Mesenchymal stem cell (in vitro differentiated cells and primary cell): ENCODE data around the gene CAPRIN2. TPM values are rescaled to one million over a fixed set of nuclear protein-coding genes. Genes with fewer than 3 reads are reported as not detected.

Source experiments
- DNase-seq: peaks from one replicate; pipeline ENCODE4 v3.0.0-alpha.2; 2013
- H2AFZ ChIP-seq: one replicate; pipeline ENCODE4 v1.6.1; 2013; ENCODE audit warnings: low read depth, mild to moderate bottlenecking, control low read depth, inconsistent platforms, low read length, moderate library complexity
- H2AK5ac ChIP-seq: 2 replicates; pipeline ENCODE4 v1.6.1; 2013; ENCODE audit warnings: low read length, moderate library complexity, mild to moderate bottlenecking, inconsistent platforms; ENCODE audit not compliant: severe bottlenecking
- H2BK120ac ChIP-seq: one replicate; pipeline ENCODE4 v1.6.1; 2013; ENCODE audit warnings: low read depth, mild to moderate bottlenecking, inconsistent platforms, low read length, moderate library complexity
- H2BK12ac ChIP-seq, 2 experiments: one replicate each; pipeline ENCODE4 v1.6.1; 2013; ENCODE audit warnings: inconsistent platforms in 2 of 2, low read length in 2 of 2, mild to moderate bottlenecking in 2 of 2, moderate library complexity in 2 of 2, control low read depth in 1 of 2
- H2BK15ac ChIP-seq: one replicate; pipeline ENCODE4 v1.6.1; 2013; ENCODE audit warnings: mild to moderate bottlenecking, low read depth, inconsistent platforms; ENCODE audit not compliant: poor library complexity, severe bottlenecking
- H2BK5ac ChIP-seq: 2 replicates; pipeline ENCODE4 v1.6.1; 2013; ENCODE audit warnings: low read depth, mild to moderate bottlenecking, low read length, control low read depth, inconsistent platforms; ENCODE audit not compliant: poor library complexity, severe bottlenecking
- H3K14ac ChIP-seq, 2 experiments: one replicate each; pipeline ENCODE4 v1.6.1; 2013; ENCODE audit warnings: inconsistent platforms in 2 of 2, low read length in 2 of 2, control low read depth in 1 of 2, mild to moderate bottlenecking in 1 of 2, moderate library complexity in 1 of 2
- H3K18ac ChIP-seq, 2 experiments: one replicate each; pipeline ENCODE4 v1.6.1; 2013; ENCODE audit warnings: inconsistent platforms in 2 of 2, low read length in 2 of 2, control low read depth in 1 of 2, low read depth in 1 of 2, mild to moderate bottlenecking in 1 of 2
- H3K23ac ChIP-seq, 2 experiments: one replicate each; pipeline ENCODE4 v1.6.1; 2013; ENCODE audit warnings: inconsistent platforms in 2 of 2, low read length in 2 of 2, mild to moderate bottlenecking in 2 of 2, moderate library complexity in 2 of 2, control low read depth in 1 of 2
- H3K27ac ChIP-seq: 2 replicates; pipeline ENCODE4 v1.5.1; 2013; ENCODE audit warnings: mild to moderate bottlenecking, moderate library complexity, low read length, control low read depth, inconsistent platforms; ENCODE audit not compliant: poor library complexity, severe bottlenecking
- H3K27me3 ChIP-seq, 2 experiments: 2 replicates each; pipeline versions ENCODE4 v1.6.1 to v1.7.0; 2013; ENCODE audit warnings: low read length in 2 of 2, mild to moderate bottlenecking in 2 of 2, moderate library complexity in 2 of 2, control low read depth in 1 of 2, inconsistent platforms in 1 of 2; ENCODE audit not compliant: control insufficient read depth in 1 of 2, insufficient read depth in 1 of 2
- H3K36me3 ChIP-seq, 2 experiments: 2 replicates each; pipeline versions ENCODE4 v1.6.1 to v1.7.0; 2013; ENCODE audit warnings: low read length in 2 of 2, control low read depth in 1 of 2, inconsistent platforms in 1 of 2, low read depth in 1 of 2, mild to moderate bottlenecking in 1 of 2; ENCODE audit not compliant: insufficient read depth in 2 of 2, control insufficient read depth in 1 of 2
- H3K4ac ChIP-seq, 2 experiments: one replicate each; pipeline ENCODE4 v1.6.1; 2013; ENCODE audit warnings: inconsistent platforms in 2 of 2, low read length in 2 of 2, mild to moderate bottlenecking in 2 of 2, moderate library complexity in 2 of 2, control low read depth in 1 of 2, low read depth in 1 of 2
- H3K4me1 ChIP-seq: 2 replicates; pipeline ENCODE4 v1.6.1; 2013; ENCODE audit warnings: low read depth, low read length, control low read depth; ENCODE audit not compliant: control insufficient read depth, insufficient read depth
- H3K4me2 ChIP-seq: 2 replicates; pipeline ENCODE4 v1.6.1; 2013; ENCODE audit warnings: low read length, mild to moderate bottlenecking, inconsistent platforms; ENCODE audit not compliant: poor library complexity, severe bottlenecking
- H3K4me3 ChIP-seq, 2 experiments: 2 replicates each; pipeline versions ENCODE4 v1.5.1 to v1.7.0; 2013; ENCODE audit warnings: low read length in 2 of 2, mild to moderate bottlenecking in 2 of 2, control low read depth in 1 of 2, low read depth in 1 of 2; ENCODE audit not compliant: insufficient read depth in 1 of 2
- H3K79me1 ChIP-seq: replicated peaks from 2 replicates; pipeline ENCODE4 v1.6.1; 2013; ENCODE audit warnings: mild to moderate bottlenecking, control low read depth, low read length, inconsistent platforms; ENCODE audit not compliant: poor library complexity, severe bottlenecking
- H3K9ac ChIP-seq: 2 replicates; pipeline ENCODE4 v1.7.0; 2013; ENCODE audit warnings: mild to moderate bottlenecking, low read length, moderate library complexity
- H3K9me3 ChIP-seq: 2 replicates; pipeline ENCODE4 v1.7.0; 2013; ENCODE audit warnings: mild to moderate bottlenecking, low read length; ENCODE audit not compliant: control insufficient read depth
- H4K8ac ChIP-seq: one replicate; pipeline ENCODE4 v1.6.1; 2013; ENCODE audit warnings: inconsistent platforms, mild to moderate bottlenecking, low read length, moderate library complexity
- H4K91ac ChIP-seq: one replicate; pipeline ENCODE4 v1.6.1; 2013; ENCODE audit warnings: mild to moderate bottlenecking, low read length, inconsistent platforms
- WGBS: methylation state at CpG from one replicate; pipeline ENCODE4 v1.1.7; 2013; ENCODE audit warnings: mixed read lengths; 5-methylcytosine and 5-hydroxymethylcytosine counted together
- polyA plus RNA-seq, 2 experiments: library from polyadenylated mRNA; stranded (reverse); fragments of 200-250 nt; gene quantifications; one replicate each; pipeline ENCODE4 v1.2.3, GENCODE V29; 2013

Gene CAPRIN2, protein sequence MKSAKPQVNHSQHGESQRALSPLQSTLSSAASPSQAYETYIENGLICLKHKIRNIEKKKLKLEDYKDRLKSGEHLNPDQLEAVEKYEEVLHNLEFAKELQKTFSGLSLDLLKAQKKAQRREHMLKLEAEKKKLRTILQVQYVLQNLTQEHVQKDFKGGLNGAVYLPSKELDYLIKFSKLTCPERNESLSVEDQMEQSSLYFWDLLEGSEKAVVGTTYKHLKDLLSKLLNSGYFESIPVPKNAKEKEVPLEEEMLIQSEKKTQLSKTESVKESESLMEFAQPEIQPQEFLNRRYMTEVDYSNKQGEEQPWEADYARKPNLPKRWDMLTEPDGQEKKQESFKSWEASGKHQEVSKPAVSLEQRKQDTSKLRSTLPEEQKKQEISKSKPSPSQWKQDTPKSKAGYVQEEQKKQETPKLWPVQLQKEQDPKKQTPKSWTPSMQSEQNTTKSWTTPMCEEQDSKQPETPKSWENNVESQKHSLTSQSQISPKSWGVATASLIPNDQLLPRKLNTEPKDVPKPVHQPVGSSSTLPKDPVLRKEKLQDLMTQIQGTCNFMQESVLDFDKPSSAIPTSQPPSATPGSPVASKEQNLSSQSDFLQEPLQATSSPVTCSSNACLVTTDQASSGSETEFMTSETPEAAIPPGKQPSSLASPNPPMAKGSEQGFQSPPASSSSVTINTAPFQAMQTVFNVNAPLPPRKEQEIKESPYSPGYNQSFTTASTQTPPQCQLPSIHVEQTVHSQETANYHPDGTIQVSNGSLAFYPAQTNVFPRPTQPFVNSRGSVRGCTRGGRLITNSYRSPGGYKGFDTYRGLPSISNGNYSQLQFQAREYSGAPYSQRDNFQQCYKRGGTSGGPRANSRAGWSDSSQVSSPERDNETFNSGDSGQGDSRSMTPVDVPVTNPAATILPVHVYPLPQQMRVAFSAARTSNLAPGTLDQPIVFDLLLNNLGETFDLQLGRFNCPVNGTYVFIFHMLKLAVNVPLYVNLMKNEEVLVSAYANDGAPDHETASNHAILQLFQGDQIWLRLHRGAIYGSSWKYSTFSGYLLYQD
- 25.3 TPM for polyA plus RNA-seq (2013, experiment 1 of 2)
- polyA plus RNA-seq (2013, experiment 2 of 2) = 24.3 TPM

DNA sequence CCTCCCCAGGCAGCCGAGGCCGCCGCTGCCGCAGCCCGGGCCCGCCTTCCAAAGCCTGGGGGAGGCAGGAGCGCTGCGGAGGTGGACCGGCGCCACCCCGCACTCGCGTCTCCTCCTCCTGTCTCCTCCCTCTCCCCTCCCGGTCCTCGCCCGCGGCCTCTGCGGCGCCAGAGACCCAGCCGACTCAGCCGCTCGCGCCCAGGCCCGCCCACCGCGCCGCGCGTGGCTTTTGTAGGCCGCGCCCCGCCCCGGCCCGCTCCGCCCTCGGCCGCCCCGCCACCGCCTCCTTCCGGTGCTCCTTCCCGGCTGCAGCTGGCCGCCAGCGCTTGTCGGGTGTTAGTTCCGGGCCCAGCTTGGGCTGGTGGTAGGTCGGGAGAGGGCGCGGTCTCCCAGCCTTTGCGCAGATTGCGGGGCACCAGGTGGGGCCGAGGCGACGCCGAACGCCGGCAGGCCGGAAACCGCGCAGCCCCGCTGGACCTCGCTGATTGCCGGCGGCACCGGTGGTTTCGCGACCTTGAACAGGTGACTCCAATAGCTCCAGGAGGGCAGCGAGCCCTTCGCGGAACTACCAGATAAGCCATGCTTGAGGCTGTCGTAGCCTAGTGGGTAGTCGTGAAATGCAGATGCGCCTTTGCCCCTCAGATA lies at the start of gene CAPRIN2:
Gene CAPRIN2, minus strand, starts transcription at position 202 of the 645 bp plus-strand sequence. CDS start 1,431 bp downstream, outside the sequence.
- Histone ChIP-seq H3K4me2 (peak within 1 kb of the TSS; percentile 98), H3K27ac (peak within 1 kb of the TSS; percentile 85), H4K8ac (peak within 1 kb of the TSS; percentile 97), H3K36me3 (peaks cover 0 to 9% of the 10 kb centered on the region in 2 experiments), H3K4ac (peak within 1 kb of the TSS; percentile 91 to 97), H3K9me3 (no peaks in the 10 kb centered on the region), H2AK5ac (no peak within 1 kb of the TSS), H4K91ac (peak within 1 kb of the TSS; percentile 90), H3K14ac (peak within 1 kb of the TSS in 1 of 2 experiments; percentile 97), H3K4me3 (peak within 1 kb of the TSS; percentile 90 to 94), H2AFZ (peak within 1 kb of the TSS; percentile 94), H2BK12ac (peak within 1 kb of the TSS; percentile 84 to 96), H3K9ac (peak within 1 kb of the TSS; percentile 93), H2BK15ac (peak within 1 kb of the TSS; percentile 60), H2BK120ac (peak within 1 kb of the TSS; percentile 92), H3K79me1 (peaks cover 11% of the 10 kb centered on the region), H3K27me3 (no peaks in the 10 kb centered on the region), H3K23ac (peak within 1 kb of the TSS in 1 of 2 experiments; percentile 83), H3K18ac (peak within 1 kb of the TSS; percentile 97 to 98), H3K4me1 (peaks cover 9% of the 10 kb centered on the region), H2BK5ac (peak within 1 kb of the TSS; percentile 57)
- WGBS = under 1% methylated on average over 62 of the region's 72 CpGs
- DNase-seq = peak; percentile 95

DNA sequence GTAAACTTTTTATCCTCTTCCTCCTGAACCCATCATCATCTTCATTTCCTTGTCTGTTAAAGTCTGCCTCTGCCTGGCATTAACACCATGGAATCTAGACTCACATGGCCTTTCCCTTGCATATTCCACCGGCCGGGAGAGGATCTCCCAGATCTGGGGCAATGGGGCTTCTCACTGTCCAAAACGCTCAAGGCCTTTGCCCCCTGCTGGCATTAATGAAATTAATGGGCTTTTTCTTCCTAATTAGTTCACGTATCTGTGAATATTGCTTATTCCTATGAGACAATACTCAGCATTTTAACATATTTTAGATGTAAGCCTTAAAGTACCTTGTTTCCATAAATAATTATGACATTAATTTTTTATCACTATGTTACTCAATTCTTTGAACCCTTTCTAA lies 42.9 kb upstream of the CAPRIN2 start:
- H3K27me3 ChIP-seq = no peaks in the 10 kb centered on the region
- no peak overlapping the region for H3K4me2 ChIP-seq
- no peak overlapping the region for H2BK120ac ChIP-seq
- no peak overlapping the region for H2AFZ ChIP-seq
- H3K23ac ChIP-seq = no peak overlapping the region
- H4K8ac ChIP-seq = no peak overlapping the region
- H3K27ac ChIP-seq = no peak overlapping the region
- H2BK5ac ChIP-seq = no peak overlapping the region
- H3K4me3 ChIP-seq = no peak overlapping the region
- H3K79me1 ChIP-seq = peaks cover 8% of the 10 kb centered on the region
- H3K4me1 ChIP-seq = peaks cover 28% of the 10 kb centered on the region
- no peak overlapping the region for H2BK12ac ChIP-seq
- H2BK15ac ChIP-seq = no peak overlapping the region
- WGBS = 100% methylated on average over 2 of the region's 4 CpGs
- H3K9me3 ChIP-seq = no peaks in the 10 kb centered on the region
- H3K18ac ChIP-seq = no peak overlapping the region
- peaks cover 5 to 37% of the 10 kb centered on the region in 2 experiments for H3K36me3 ChIP-seq
- H3K14ac ChIP-seq = no peak overlapping the region
- no peak overlapping the region for H2AK5ac ChIP-seq
- no peak overlapping the region for H4K91ac ChIP-seq
- H3K9ac ChIP-seq = no peak overlapping the region
- no peak for DNase-seq
- H3K4ac ChIP-seq = no peak overlapping the region

DNA sequence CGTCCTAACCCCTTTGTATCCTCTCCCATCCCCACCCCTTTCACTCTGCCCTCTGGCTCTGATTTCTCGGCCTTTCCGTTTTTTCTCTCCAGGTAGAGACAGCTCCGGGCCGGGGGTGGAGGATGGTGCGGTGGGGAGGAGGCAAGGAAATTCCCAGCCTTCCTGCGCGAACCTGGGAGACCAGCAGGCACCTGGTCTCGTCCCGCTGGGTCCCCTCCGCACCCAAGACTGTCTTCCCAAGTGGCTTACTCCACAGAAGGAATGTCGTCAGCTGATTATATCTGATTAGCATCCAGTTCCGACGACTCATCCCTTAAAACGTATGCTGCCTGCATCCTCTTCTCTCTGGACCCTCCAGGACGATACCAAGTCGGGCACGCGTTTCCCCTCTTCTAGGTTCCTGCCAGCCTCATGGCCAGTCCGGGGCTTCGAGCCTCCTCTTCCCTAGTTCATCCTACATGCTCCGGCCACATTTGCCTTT lies 42.2 kb upstream of the CAPRIN2 start:
- Histone ChIP-seq H2AK5ac (no peak overlapping the region), H3K27me3 (no peaks in the 10 kb centered on the region), H3K4me1 (peaks cover 30% of the 10 kb centered on the region), H3K79me1 (peaks cover 8% of the 10 kb centered on the region), H4K91ac (peak overlapping the region; percentile 25), H3K14ac (peak overlapping the region in 1 of 2 experiments; percentile 23), H3K27ac (peak overlapping the region; percentile 88), H2BK12ac (peak overlapping the region in 1 of 2 experiments; percentile 29), H3K4me2 (peak overlapping the region; percentile 98), H2BK120ac (no peak overlapping the region), H2BK5ac (peak overlapping the region; percentile 77), H3K23ac (peak overlapping the region in 1 of 2 experiments; percentile 24), H3K4ac (peak overlapping the region in 1 of 2 experiments; percentile 78), H2BK15ac (peak overlapping the region; percentile 60), H3K18ac (peak overlapping the region; percentile 46 to 55), H2AFZ (peak overlapping the region; percentile 72), H3K9me3 (no peaks in the 10 kb centered on the region), H3K4me3 (peak overlapping the region; percentile 54 to 85), H4K8ac (peak overlapping the region; percentile 82), H3K9ac (peak overlapping the region; percentile 91), H3K36me3 (peaks cover 5 to 34% of the 10 kb centered on the region in 2 experiments)
- peak; percentile 50 for DNase-seq
- 16% methylated on average over 20 of the region's 22 CpGs for WGBS
